ENCODE measurements around the gene MFRP.

DNA sequence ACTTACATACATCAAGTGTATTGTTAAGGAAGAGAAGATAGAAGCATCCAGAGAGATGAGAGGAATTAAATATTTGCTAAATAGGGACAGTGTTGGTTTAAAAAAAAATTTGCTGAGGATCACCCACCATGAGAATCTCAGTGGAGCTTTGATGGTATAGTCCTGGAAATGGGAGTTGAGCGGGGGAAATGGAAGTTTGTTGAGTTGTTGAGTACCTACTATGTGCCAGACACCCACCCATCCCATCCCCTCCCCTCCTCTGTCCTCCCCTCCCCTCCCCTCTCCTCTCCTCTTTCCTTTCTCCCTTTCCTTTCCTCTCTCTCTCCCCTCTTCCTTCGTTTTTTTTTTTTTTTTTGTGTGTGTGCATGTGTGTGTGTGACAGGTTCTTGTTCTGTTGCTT is 4.7 kb upstream of the MFRP start:
- TF ChIP-seq, protein P1, sequence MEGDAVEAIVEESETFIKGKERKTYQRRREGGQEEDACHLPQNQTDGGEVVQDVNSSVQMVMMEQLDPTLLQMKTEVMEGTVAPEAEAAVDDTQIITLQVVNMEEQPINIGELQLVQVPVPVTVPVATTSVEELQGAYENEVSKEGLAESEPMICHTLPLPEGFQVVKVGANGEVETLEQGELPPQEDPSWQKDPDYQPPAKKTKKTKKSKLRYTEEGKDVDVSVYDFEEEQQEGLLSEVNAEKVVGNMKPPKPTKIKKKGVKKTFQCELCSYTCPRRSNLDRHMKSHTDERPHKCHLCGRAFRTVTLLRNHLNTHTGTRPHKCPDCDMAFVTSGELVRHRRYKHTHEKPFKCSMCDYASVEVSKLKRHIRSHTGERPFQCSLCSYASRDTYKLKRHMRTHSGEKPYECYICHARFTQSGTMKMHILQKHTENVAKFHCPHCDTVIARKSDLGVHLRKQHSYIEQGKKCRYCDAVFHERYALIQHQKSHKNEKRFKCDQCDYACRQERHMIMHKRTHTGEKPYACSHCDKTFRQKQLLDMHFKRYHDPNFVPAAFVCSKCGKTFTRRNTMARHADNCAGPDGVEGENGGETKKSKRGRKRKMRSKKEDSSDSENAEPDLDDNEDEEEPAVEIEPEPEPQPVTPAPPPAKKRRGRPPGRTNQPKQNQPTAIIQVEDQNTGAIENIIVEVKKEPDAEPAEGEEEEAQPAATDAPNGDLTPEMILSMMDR (IDR thresholded peaks at IDR 0.05): no peak
- TF ChIP-seq POLR2A (IDR thresholded peaks at IDR 0.05): no peak

All from thyroid gland (tissue), 4 donors.